ENCODE data around the gene CADM2. TPM values are rescaled to one million over a fixed set of nuclear protein-coding genes. Genes with fewer than 3 reads are reported as not detected.

The CADM2 gene
- total RNA-seq, 1 donor from 2014 or later: 6.8 TPM

GRCh38 chr3:85709346-85709892 lies 750.6 kb downstream of the CADM2 start:
- Histone ChIP-seq H3K36me3 (no peaks in the 10 kb centered on the region), H3K9me3 (ENCODE audit: low read depth) (no peaks in the 10 kb centered on the region), H3K79me2 (ENCODE audit: low read depth) (no peaks in the 10 kb centered on the region), H3K4me2 (no peak overlapping the region), H3K27me3 (no peaks in the 10 kb centered on the region), H3K4me3 (no peak overlapping the region), H4K20me1 (ENCODE audit: low read depth) (no peaks in the 10 kb centered on the region), H3K9ac (no peak overlapping the region), H3K4me1 (no peaks in the 10 kb centered on the region), H3F3A (ENCODE audit: low read depth) (no peaks in the 10 kb centered on the region), H3K27ac (no peak overlapping the region), H2AFZ (replicated peaks) (no peak overlapping the region)
- Mint-ChIP-seq H3K4me1 (no peaks in the 10 kb centered on the region), H3K27ac (no peak overlapping the region), H3K27me3 (ENCODE audit: insufficient read depth, low read depth) (no peaks in the 10 kb centered on the region), H3K9me3 (no peaks in the 10 kb centered on the region), H3K4me3 (no peak overlapping the region), H3K36me3 (no peaks in the 10 kb centered on the region)
- TF ChIP-seq EZH2phosphoT487 (IDR thresholded peaks at IDR 0.05): no peak
- TF ChIP-seq, protein P1, sequence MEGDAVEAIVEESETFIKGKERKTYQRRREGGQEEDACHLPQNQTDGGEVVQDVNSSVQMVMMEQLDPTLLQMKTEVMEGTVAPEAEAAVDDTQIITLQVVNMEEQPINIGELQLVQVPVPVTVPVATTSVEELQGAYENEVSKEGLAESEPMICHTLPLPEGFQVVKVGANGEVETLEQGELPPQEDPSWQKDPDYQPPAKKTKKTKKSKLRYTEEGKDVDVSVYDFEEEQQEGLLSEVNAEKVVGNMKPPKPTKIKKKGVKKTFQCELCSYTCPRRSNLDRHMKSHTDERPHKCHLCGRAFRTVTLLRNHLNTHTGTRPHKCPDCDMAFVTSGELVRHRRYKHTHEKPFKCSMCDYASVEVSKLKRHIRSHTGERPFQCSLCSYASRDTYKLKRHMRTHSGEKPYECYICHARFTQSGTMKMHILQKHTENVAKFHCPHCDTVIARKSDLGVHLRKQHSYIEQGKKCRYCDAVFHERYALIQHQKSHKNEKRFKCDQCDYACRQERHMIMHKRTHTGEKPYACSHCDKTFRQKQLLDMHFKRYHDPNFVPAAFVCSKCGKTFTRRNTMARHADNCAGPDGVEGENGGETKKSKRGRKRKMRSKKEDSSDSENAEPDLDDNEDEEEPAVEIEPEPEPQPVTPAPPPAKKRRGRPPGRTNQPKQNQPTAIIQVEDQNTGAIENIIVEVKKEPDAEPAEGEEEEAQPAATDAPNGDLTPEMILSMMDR (IDR thresholded peaks at IDR 0.05): no peak
- no peak for TF ChIP-seq EZH2 (IDR thresholded peaks at IDR 0.05)
- DNase-seq (ENCODE audit: low spot score): no peak

- H3K9ac ChIP-seq: no peak overlapping the region
- no peak overlapping the region for H3K27ac Mint-ChIP-seq
- no peak overlapping the region for H3K4me3 ChIP-seq
- H3K4me1 ChIP-seq: no peaks in the 10 kb centered on the region
- no peak overlapping the region for H3K4me2 ChIP-seq
- H3K9me3 Mint-ChIP-seq: no peaks in the 10 kb centered on the region
- H3F3A ChIP-seq (ENCODE audit: low read depth): no peaks in the 10 kb centered on the region
- no peak overlapping the region for H3K27ac ChIP-seq
- TF ChIP-seq EZH2phosphoT487 (IDR thresholded peaks at IDR 0.05) (no peak), EZH2 (IDR thresholded peaks at IDR 0.05) (no peak)
- TF ChIP-seq, protein P1 (IDR thresholded peaks at IDR 0.05): no peak
- no peaks in the 10 kb centered on the region for H3K79me2 ChIP-seq (ENCODE audit: low read depth)
- no peaks in the 10 kb centered on the region for H3K9me3 ChIP-seq (ENCODE audit: low read depth)
- H3K36me3 Mint-ChIP-seq: no peaks in the 10 kb centered on the region
- DNase-seq (ENCODE audit: low spot score): no peak
- no peaks in the 10 kb centered on the region for H3K27me3 ChIP-seq
- no peaks in the 10 kb centered on the region for H3K27me3 Mint-ChIP-seq (ENCODE audit: insufficient read depth, low read depth)
- H3K36me3 ChIP-seq: no peaks in the 10 kb centered on the region
- no peaks in the 10 kb centered on the region for H3K4me1 Mint-ChIP-seq
- H4K20me1 ChIP-seq (ENCODE audit: low read depth): no peaks in the 10 kb centered on the region
- no peak overlapping the region for H2AFZ ChIP-seq (replicated peaks)
- no peak overlapping the region for H3K4me3 Mint-ChIP-seq
Observed at GRCh38 chr3:85710490-85710889, 751.7 kb downstream of the CADM2 start.

DNA sequence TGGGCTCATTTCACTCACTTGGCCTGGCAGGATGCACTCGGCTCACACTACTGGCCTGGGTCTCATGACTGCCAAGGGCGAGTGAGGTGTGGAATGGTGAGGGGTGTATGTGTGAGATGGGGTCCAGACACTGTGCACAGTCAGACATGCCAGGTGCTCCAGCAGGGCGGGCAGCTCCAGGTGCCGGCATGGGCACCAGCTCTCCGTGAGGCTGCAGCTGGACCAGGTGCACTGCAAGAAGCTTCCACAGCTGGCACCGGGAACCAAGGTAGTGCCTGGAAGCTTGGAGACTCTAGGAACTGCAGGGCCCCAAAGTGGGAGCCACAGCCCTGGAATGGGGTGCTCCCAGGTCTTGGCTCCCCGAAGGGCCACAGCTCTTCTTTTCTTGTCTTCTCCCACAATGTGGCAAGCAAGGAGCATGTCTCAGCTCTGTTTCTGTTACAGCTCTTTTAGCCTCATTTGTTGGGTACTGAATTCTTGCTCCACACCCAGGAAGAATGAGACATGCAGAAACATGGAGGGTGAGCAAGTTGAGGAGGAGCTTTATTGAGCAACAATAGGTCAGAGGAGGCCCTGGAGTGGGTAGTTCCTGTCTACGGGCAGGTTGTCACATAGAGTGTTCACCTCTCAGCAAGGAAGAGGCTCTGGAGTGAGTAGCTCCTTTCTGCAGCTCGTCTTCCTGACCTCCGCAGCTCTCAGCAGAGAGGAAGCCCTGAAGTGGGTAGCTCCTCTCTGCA lies 762.8 kb downstream of the CADM2 start:
- no peak for DNase-seq (ENCODE audit: low spot score)
- Histone ChIP-seq H3K9ac (no peak overlapping the region), H4K20me1 (ENCODE audit: low read depth) (no peaks in the 10 kb centered on the region), H3K27me3 (no peaks in the 10 kb centered on the region), H3K9me3 (ENCODE audit: low read depth) (no peaks in the 10 kb centered on the region), H3K4me1 (no peaks in the 10 kb centered on the region), H3K4me2 (no peak overlapping the region), H2AFZ (replicated peaks) (no peak overlapping the region), H3K27ac (no peak overlapping the region), H3F3A (ENCODE audit: low read depth) (no peaks in the 10 kb centered on the region), H3K4me3 (no peak overlapping the region), H3K36me3 (no peaks in the 10 kb centered on the region), H3K79me2 (ENCODE audit: low read depth) (no peaks in the 10 kb centered on the region)
- no peaks in the 10 kb centered on the region for H3K36me3 Mint-ChIP-seq
- TF ChIP-seq EZH2 (IDR thresholded peaks at IDR 0.05) (no peak), EZH2phosphoT487 (IDR thresholded peaks at IDR 0.05) (no peak)
- TF ChIP-seq, protein P1 (IDR thresholded peaks at IDR 0.05): no peak
- no peaks in the 10 kb centered on the region for H3K4me1 Mint-ChIP-seq
- no peaks in the 10 kb centered on the region for H3K27me3 Mint-ChIP-seq (ENCODE audit: insufficient read depth, low read depth)
- H3K4me3 Mint-ChIP-seq: no peak overlapping the region
- peaks cover 9% of the 10 kb centered on the region for H3K9me3 Mint-ChIP-seq
- no peak overlapping the region for H3K27ac Mint-ChIP-seq

All from neural progenitor cell (in vitro differentiated cells).